ENCODE measurements around the gene PTPRO. TPM values are rescaled to one million over a fixed set of nuclear protein-coding genes. Genes with fewer than 3 reads are reported as not detected.

Gene PTPRO
- total RNA-seq, 1 experiment from 2014 or later = 0.52 TPM

DNA sequence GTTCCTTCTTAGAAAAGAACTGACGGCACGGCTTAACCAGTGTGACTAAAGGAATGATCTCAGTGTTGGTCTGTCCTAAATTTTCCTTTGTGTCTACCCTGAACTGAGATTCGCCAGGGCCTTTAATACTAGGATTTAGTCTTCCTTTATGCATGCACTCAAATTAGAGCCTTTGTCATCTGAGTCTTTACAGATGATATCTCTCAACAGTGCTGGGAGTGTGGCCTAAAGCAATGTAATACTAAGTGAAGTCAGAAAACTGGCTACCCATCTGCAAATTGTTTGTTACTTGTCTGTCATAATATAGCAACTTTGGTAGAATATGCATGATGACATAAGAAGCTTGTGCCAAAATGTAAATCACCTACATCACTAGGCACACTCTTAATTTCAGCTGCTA is 95.4 kb downstream of the PTPRO start:
- Histone ChIP-seq H2BK120ac (ENCODE audit: low read depth, low read length, poor library complexity, severe bottlenecking) (no peak overlapping the region), H3K4me1 (ENCODE audit: insufficient read depth, low read length) (no peaks in the 10 kb centered on the region), H3K23ac (ENCODE audit: insufficient read length, low read depth, low read length) (no peak overlapping the region), H2BK20ac (ENCODE audit: low read depth, low read length, poor library complexity, severe bottlenecking) (no peak overlapping the region), H4K20me1 (ENCODE audit: control insufficient read depth, insufficient read depth, insufficient read length) (no peaks in the 10 kb centered on the region), H3K79me2 (ENCODE audit: insufficient read depth, low read length) (no peaks in the 10 kb centered on the region), H3K18ac (ENCODE audit: insufficient read length, low read depth, low read length) (no peak overlapping the region), H2BK12ac (ENCODE audit: insufficient read length, low read depth, low read length) (no peak overlapping the region), H3K9ac (ENCODE audit: extremely low read depth, insufficient read length, low read length) (no peak overlapping the region), H2BK15ac (ENCODE audit: low read depth, low read length) (no peak overlapping the region), H2AFZ (ENCODE audit: low read length) (no peak overlapping the region), H3K56ac (ENCODE audit: insufficient read length, low read depth, low read length) (no peak overlapping the region), H4K91ac (ENCODE audit: insufficient read length, low read depth, low read length) (no peak overlapping the region), H3K4me2 (ENCODE audit: insufficient read depth, insufficient read length, low read length) (no peak overlapping the region), H3K23me2 (ENCODE audit: insufficient read length, low read depth, low read length, poor library complexity, severe bottlenecking) (no peaks in the 10 kb centered on the region), H3K27me3 (ENCODE audit: insufficient read depth, low read length) (no peaks in the 10 kb centered on the region), H4K8ac (replicated peaks; ENCODE audit: insufficient read length, low read depth, low read length) (no peak overlapping the region), H3K4ac (ENCODE audit: low read depth, low read length) (no peak overlapping the region), H3T11ph (ENCODE audit: low read length) (no peak overlapping the region), H3K27ac (ENCODE audit: insufficient read length, low read depth, low read length) (no peak overlapping the region), H2BK5ac (ENCODE audit: insufficient read length, low read length) (no peak overlapping the region), H3K79me1 (ENCODE audit: insufficient read depth, low read depth, low read length, poor library complexity, severe bottlenecking) (no peaks in the 10 kb centered on the region), H3K9me3 (ENCODE audit: control insufficient read depth, low read depth, low read length) (no peaks in the 10 kb centered on the region), H4K5ac (ENCODE audit: insufficient read length, low read depth, low read length) (no peak overlapping the region), H2AK5ac (ENCODE audit: insufficient read length, low read length) (no peak overlapping the region), H3K14ac (ENCODE audit: insufficient read depth, low read length) (no peak overlapping the region)
- Mint-ChIP-seq H3K27me3 (ENCODE audit: low read depth) (no peaks in the 10 kb centered on the region), H3K4me3 (no peak overlapping the region), H3K36me3 (ENCODE audit: insufficient read depth in 1 of 3, low read depth in 3 of 3) (no peaks in the 10 kb centered on the region), H3K9me3 (no peaks in the 10 kb centered on the region; a peak in 1 of 5 replicates), H3K27ac (no peak overlapping the region), H3K4me1 (no peaks in the 10 kb centered on the region)
- WGBS (ENCODE audit: extremely low coverage, insufficient read length, low lambda C conversion rate) = no CpG with 5 or more reads among the region's 3 CpGs
- DNase-seq = no peak
- TF ChIP-seq, protein P1, sequence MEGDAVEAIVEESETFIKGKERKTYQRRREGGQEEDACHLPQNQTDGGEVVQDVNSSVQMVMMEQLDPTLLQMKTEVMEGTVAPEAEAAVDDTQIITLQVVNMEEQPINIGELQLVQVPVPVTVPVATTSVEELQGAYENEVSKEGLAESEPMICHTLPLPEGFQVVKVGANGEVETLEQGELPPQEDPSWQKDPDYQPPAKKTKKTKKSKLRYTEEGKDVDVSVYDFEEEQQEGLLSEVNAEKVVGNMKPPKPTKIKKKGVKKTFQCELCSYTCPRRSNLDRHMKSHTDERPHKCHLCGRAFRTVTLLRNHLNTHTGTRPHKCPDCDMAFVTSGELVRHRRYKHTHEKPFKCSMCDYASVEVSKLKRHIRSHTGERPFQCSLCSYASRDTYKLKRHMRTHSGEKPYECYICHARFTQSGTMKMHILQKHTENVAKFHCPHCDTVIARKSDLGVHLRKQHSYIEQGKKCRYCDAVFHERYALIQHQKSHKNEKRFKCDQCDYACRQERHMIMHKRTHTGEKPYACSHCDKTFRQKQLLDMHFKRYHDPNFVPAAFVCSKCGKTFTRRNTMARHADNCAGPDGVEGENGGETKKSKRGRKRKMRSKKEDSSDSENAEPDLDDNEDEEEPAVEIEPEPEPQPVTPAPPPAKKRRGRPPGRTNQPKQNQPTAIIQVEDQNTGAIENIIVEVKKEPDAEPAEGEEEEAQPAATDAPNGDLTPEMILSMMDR (conservative IDR thresholded peaks at IDR 0.05) = no peak

Measured in H9 (cell line).